B cell (primary cell): ENCODE results near the gene KDM3A. TPM values are rescaled to one million over a fixed set of nuclear protein-coding genes. Genes with fewer than 3 reads are reported as not detected.

ENCODE experiments used
- ATAC-seq: fragments of 200-7000 bp; cut with Tn5 transposase; one replicate; pipeline ENCODE4 v1.10.0; 2021; ENCODE audit warnings: low read depth, mild to moderate bottlenecking, moderate number of reproducible peaks, moderate library complexity
- CTCF ChIA-PET: fragments of 350-600 bp; sonication (Branson Sonifier 250); formaldehyde crosslinking; loops from one replicate; lab custom pipeline; 2021; ENCODE audit warnings: antibody characterized with exemption, inconsistent platforms; lab: Charles Lee
- POLR2A ChIA-PET: fragments of 350-600 bp; sonication (Branson Sonifier 250); formaldehyde crosslinking; loops from one replicate; lab custom pipeline; 2021; ENCODE audit warnings: antibody characterized with exemption; lab: Charles Lee
- DNase-seq: peaks from one replicate; pipeline ENCODE4 v3.0.0; 2013
- H2AFZ ChIP-seq: 2 replicates; pipeline ENCODE4 v1.6.1; 2012; ENCODE audit warnings: mild to moderate bottlenecking, low read depth, low read length; ENCODE audit not compliant: insufficient read depth, poor library complexity, severe bottlenecking
- H3K27ac ChIP-seq, 2 donors: 1 replicate in 1 of 2; 2 replicates in 1 of 2; pipeline ENCODE4 v1.5.1; 2012 to 2013; ENCODE audit warnings: low read length in 2 of 2, mild to moderate bottlenecking in 2 of 2, moderate library complexity in 1 of 2
- H3K27me3 ChIP-seq, 4 experiments: fragments of 200-600 bp in 1 of 4; sonication (generic) in 1 of 4; replicated peaks in 1 of 4; 1 replicate in 2 of 4; 2 replicates in 2 of 4; pipeline versions ENCODE4 v1.6.1 to v1.7.0; 2013 to 2016; ENCODE audit warnings: low read length in 3 of 4, mild to moderate bottlenecking in 2 of 4, mixed read lengths in 1 of 4, moderate library complexity in 1 of 4; ENCODE audit not compliant: insufficient read depth in 4 of 4, control insufficient read depth in 3 of 4; ENCODE audit errors: control extremely low read depth in 1 of 4
- H3K36me3 ChIP-seq, 2 experiments: replicated peaks in 1 of 2; 1 replicate in 1 of 2; 2 replicates in 1 of 2; pipeline versions ENCODE4 v1.6.1 to v1.7.1; 2013; ENCODE audit warnings: low read length in 1 of 2; ENCODE audit not compliant: insufficient read depth in 2 of 2, control insufficient read depth in 1 of 2; ENCODE audit errors: control extremely low read depth in 1 of 2, extremely low read depth in 1 of 2
- H3K4me1 ChIP-seq, 2 donors: fragments of 200-600 bp in 1 of 2; sonication (generic) in 1 of 2; 1 replicate in 1 of 2; 2 replicates in 1 of 2; pipeline versions ENCODE4 v1.5.1 to v1.6.1; 2013 to 2017; ENCODE audit warnings: low read length in 2 of 2; ENCODE audit not compliant: control insufficient read depth in 2 of 2, insufficient read depth in 2 of 2
- H3K4me2 ChIP-seq: replicated peaks from 2 replicates; pipeline ENCODE3; 2012; ENCODE audit warnings: mild to moderate bottlenecking, low read depth, low read length; ENCODE audit not compliant: poor library complexity, severe bottlenecking
- H3K4me3 ChIP-seq, 5 experiments: fragments of 200-600 bp in 1 of 5; sonication (generic) in 1 of 5; 1 replicate in 3 of 5; 2 replicates in 2 of 5; pipeline versions ENCODE4 v1.5.1 to v1.7.0; 2011 to 2016; ENCODE audit warnings: low read length in 4 of 5, mild to moderate bottlenecking in 4 of 5, low read depth in 2 of 5, control low read depth in 1 of 5, moderate library complexity in 1 of 5; ENCODE audit not compliant: insufficient read depth in 1 of 5; ENCODE audit errors: control extremely low read depth in 1 of 5, extremely low read depth in 1 of 5
- H3K79me2 ChIP-seq: fragments of 200-600 bp; sonication (generic); one replicate; pipeline ENCODE4 v1.6.0; 2016; ENCODE audit warnings: low read length; ENCODE audit not compliant: control insufficient read depth, insufficient read depth
- H3K9ac ChIP-seq: fragments of 200-600 bp; sonication (generic); 2 replicates; pipeline ENCODE4 v1.6.1; 2017; ENCODE audit warnings: mild to moderate bottlenecking, low read length, moderate library complexity
- H3K9me3 ChIP-seq, 3 donors: one replicate each; pipeline versions ENCODE4 v1.6.1 to v1.7.1; 2013; ENCODE audit warnings: low read length in 2 of 3; ENCODE audit not compliant: control insufficient read depth in 2 of 3, insufficient read depth in 1 of 3; ENCODE audit errors: control extremely low read depth in 1 of 3
- H4K20me1 ChIP-seq: 2 replicates; pipeline ENCODE4 v1.6.0; 2012; ENCODE audit warnings: mild to moderate bottlenecking, low read length; ENCODE audit not compliant: insufficient read depth, control insufficient read depth, poor library complexity, severe bottlenecking
- H3K27ac Mint-ChIP-seq: one replicate; pipeline ENCODE4 v1.8.0; 2021; ENCODE audit warnings: mixed read lengths
- H3K27me3 Mint-ChIP-seq: one replicate; pipeline ENCODE4 v1.8.0; 2021; ENCODE audit warnings: mixed read lengths
- H3K4me1 Mint-ChIP-seq: one replicate; pipeline ENCODE4 v1.8.0; 2021; ENCODE audit warnings: mixed read lengths
- H3K4me3 Mint-ChIP-seq: one replicate; pipeline ENCODE4 v1.8.0; 2021; ENCODE audit warnings: mixed read lengths
- H3K9me3 Mint-ChIP-seq: one replicate; pipeline ENCODE4 v1.8.0; 2022; ENCODE audit warnings: mixed read lengths; ENCODE audit not compliant: insufficient read depth
- CTCF ChIP-seq: fragments of 200-600 bp; IDR thresholded peaks from one replicate; pipeline ENCODE4 v1.8.0; 2022; ENCODE audit warnings: antibody characterized with exemption, mild to moderate bottlenecking
- EZH2 ChIP-seq: IDR thresholded peaks from 2 replicates; pipeline ENCODE4 v1.6.1; 2012; ENCODE audit warnings: borderline replicate concordance, low read depth, mild to moderate bottlenecking, moderate library complexity, low read length; ENCODE audit not compliant: insufficient read depth, poor library complexity, severe bottlenecking
- WGBS: methylation state at CpG from one replicate; pipeline ENCODE4 v1.1.5; 2013; ENCODE audit warnings: missing lambda C conversion rate; ENCODE audit not compliant: insufficient coverage; 5-methylcytosine and 5-hydroxymethylcytosine counted together
- intact Hi-C: fragments of 100-400 bp; cut with micrococcal nuclease; formaldehyde crosslinking; loops from one replicate; pipeline ENCODE4 v1.10.0; 2022
- polyA plus RNA-seq: library from polyadenylated mRNA; depleted of rRNA; stranded (reverse); fragments of >200 nt; gene quantifications from 2 replicates; pipeline ENCODE4 v1.2.3, GENCODE V29; 2012
- total RNA-seq, 2 donors: library from RNA; stranded (reverse); fragments of 120-200 nt in 1 of 2; gene quantifications; 1 replicate in 1 of 2; 2 replicates in 1 of 2; pipeline versions ENCODE4 v1.2.3 to v1.2.4, GENCODE V29; 2013 to 2022

The KDM3A gene
- total and polyA plus RNA-seq, 2 donors (not counting 1 experiment from before 2014, with no cell fraction given), result 27.7 to 107 TPM

GRCh38 chr2:86484385-86484784, 43.2 kb downstream of the KDM3A start:
- POLR2A ChIA-PET, result no interaction called here
- intact Hi-C loops, result no loop called here
- H3K79me2 ChIP-seq, result no peaks in the 10 kb centered on the region

GRCh38 chr2:86485103-86485502, 43.9 kb downstream of the KDM3A start:
- CTCF ChIA-PET, result interaction anchor here (1.0 kb wide), 1 partner anchor 33 kb away, joined by 5 read pairs; no protein-coding TSS in a partner anchor
- POLR2A ChIA-PET, result no interaction called here
- no peak overlapping the region for H3K4me3 Mint-ChIP-seq

More at GRCh38 chr2:86484385-86484784, 43.2 kb downstream of the KDM3A start:
- Histone ChIP-seq H3K36me3 (peaks cover 32 to 96% of the 10 kb centered on the region in 2 experiments), H3K9me3 (no peaks in the 10 kb centered on the region), H3K27me3 (no peaks in the 10 kb centered on the region), H3K4me1 (no peaks in the 10 kb centered on the region), H3K4me2 (no peak overlapping the region), H3K27ac (no peak overlapping the region), H2AFZ (no peak overlapping the region), H4K20me1 (no peaks in the 10 kb centered on the region), H3K9ac (no peak overlapping the region), H3K4me3 (no peak overlapping the region)
- H3K4me1 Mint-ChIP-seq, result no peaks in the 10 kb centered on the region
- no peak overlapping the region for H3K4me3 Mint-ChIP-seq
- 100% methylated on average over 3 of the region's 3 CpGs for WGBS
- TF ChIP-seq CTCF (no peak), EZH2 (no peak)
- no peaks in the 10 kb centered on the region for H3K27me3 Mint-ChIP-seq
- ATAC-seq, result no peak
- no peak for DNase-seq
- no peaks in the 10 kb centered on the region for H3K9me3 Mint-ChIP-seq
- no peak overlapping the region for H3K27ac Mint-ChIP-seq
- CTCF ChIA-PET, result no interaction called here

More at GRCh38 chr2:86485103-86485502, 43.9 kb downstream of the KDM3A start:
- no peak overlapping the region for H3K9ac ChIP-seq
- intact Hi-C loops, result no loop called here
- H2AFZ ChIP-seq, result no peak overlapping the region
- peaks cover 32 to 96% of the 10 kb centered on the region in 2 experiments for H3K36me3 ChIP-seq
- H3K27ac ChIP-seq, result no peak overlapping the region
- no peak overlapping the region for H3K4me2 ChIP-seq
- no peaks in the 10 kb centered on the region for H3K9me3 ChIP-seq
- ATAC-seq (no peak), DNase-seq (no peak)
- H3K27ac Mint-ChIP-seq, result no peak overlapping the region
- no peaks in the 10 kb centered on the region for H4K20me1 ChIP-seq
- no peaks in the 10 kb centered on the region for H3K27me3 Mint-ChIP-seq
- H3K4me1 Mint-ChIP-seq, result no peaks in the 10 kb centered on the region
- H3K79me2 ChIP-seq, result no peaks in the 10 kb centered on the region
- H3K4me3 ChIP-seq, result no peak overlapping the region
- TF ChIP-seq EZH2 (no peak), CTCF (no peak)
- H3K9me3 Mint-ChIP-seq, result no peaks in the 10 kb centered on the region
- no peaks in the 10 kb centered on the region for H3K27me3 ChIP-seq
- no peaks in the 10 kb centered on the region for H3K4me1 ChIP-seq
